Left cardiac atrium (tissue), 2 donors: ENCODE data around the gene SLC18B1. TPM values are rescaled to one million over a fixed set of nuclear protein-coding genes. Genes with fewer than 3 reads are reported as not detected.

Source experiments
- total RNA-seq, 2 donors: library from RNA; stranded (reverse); fragmentation: NEBNext Ultra II Directional; extraction: Animal tissue kit (Norgen Biotek cat#: 25700); gene quantifications; one replicate each; pipeline ENCODE4 v1.2.1, GENCODE V29; 2021
- donor health status: DM: no; HTN: yes; CAD: no; lungs with severe emphysema.
- donor health status: DM: yes; HTN: yes; CAD: no.

Gene SLC18B1
- total RNA-seq, 2 donors from 2014 or later, result 5.4 to 5.9 TPM

Other genes starting within 250 kb of the SLC18B1 start
- gene TAAR8, start 246.0 kb downstream of the SLC18B1 start, total RNA-seq, result not detected
- not detected for gene TAAR6, start 228.3 kb downstream of the SLC18B1 start, total RNA-seq
- gene TAAR5, start 208.9 kb downstream of the SLC18B1 start, total RNA-seq, result not detected
- not detected for gene TAAR2, start 174.4 kb downstream of the SLC18B1 start, total RNA-seq
- not detected for gene TAAR1, start 139.5 kb downstream of the SLC18B1 start, total RNA-seq
- gene VNN1, start 84.6 kb downstream of the SLC18B1 start, total RNA-seq, result 1 to 10 TPM; 1.1 to 4.5 TPM
- 1 to 10 TPM; 3.8 to 4.1 TPM for gene VNN2, start 40.7 kb downstream of the SLC18B1 start, total RNA-seq
- gene RPS12, start 15.9 kb upstream of the SLC18B1 start, total RNA-seq, result 100 to 1,000 TPM; 647 to 723 TPM